WTC11 (cell line): ENCODE data around the gene ZBTB11. TPM values are rescaled to one million over a fixed set of nuclear protein-coding genes. Genes with fewer than 3 reads are reported as not detected.
"Not testable (repeated sequence)": the region's sequence is repeated elsewhere in the genome, so short reads cannot be mapped to it uniquely, and the experiment has no call there.

Source experiments
- ATAC-seq: fragments of 200-7000 bp; cut with Tn5 transposase; 2 replicates; pipeline ENCODE4 v1.10.0; 2021; ENCODE audit warnings: mild to moderate bottlenecking, moderate library complexity
- CTCF ChIA-PET: fragments of 300-600 bp; sonication (Branson Sonifier 250); formaldehyde crosslinking; loops from one replicate; lab custom pipeline; 2021; ENCODE audit warnings: antibody characterized with exemption; lab: Charles Lee
- POLR2A ChIA-PET: fragments of 350-600 bp; sonication (Branson Sonifier 250); formaldehyde crosslinking; loops from one replicate; lab custom pipeline; 2021; ENCODE audit warnings: antibody characterized with exemption; lab: Charles Lee
- DNase-seq: peaks from one replicate; pipeline ENCODE4 v3.0.0; 2021; ENCODE audit warnings: low spot score
- H3K27ac Mint-ChIP-seq: 2 replicates; pipeline ENCODE4 v1.8.0; 2021; ENCODE audit warnings: mixed read lengths
- H3K27me3 Mint-ChIP-seq: 2 replicates; pipeline ENCODE4 v1.8.0; 2021; ENCODE audit warnings: low read depth, mild to moderate bottlenecking, moderate library complexity, mixed read lengths
- H3K36me3 Mint-ChIP-seq: 2 replicates; pipeline ENCODE4 v1.8.0; 2021; ENCODE audit warnings: mixed read lengths
- H3K4me1 Mint-ChIP-seq: 2 replicates; pipeline ENCODE4 v1.8.0; 2022; ENCODE audit warnings: mixed read lengths
- H3K4me3 Mint-ChIP-seq: 2 replicates; pipeline ENCODE4 v1.8.0; 2021; ENCODE audit warnings: mild to moderate bottlenecking, moderate library complexity, mixed read lengths
- H3K9me3 Mint-ChIP-seq: 2 replicates; pipeline ENCODE4 v1.8.0; 2021; ENCODE audit warnings: mixed read lengths
- CBFB ChIP-seq: sonication (generic); formaldehyde crosslinking; IDR thresholded peaks from 2 replicates; pipeline ENCODE4 v1.8.1; 2022; ENCODE audit warnings: mild to moderate bottlenecking, low read depth, missing genetic modification reagents
- CDX4 ChIP-seq: fragments of 250-450 bp; sonication (Bioruptor Pico); IDR thresholded peaks from 2 replicates; pipeline ENCODE4 v1.9.0; 2021; ENCODE audit warnings: moderate library complexity, mild to moderate bottlenecking, inconsistent platforms, borderline replicate concordance
- E2F4 ChIP-seq: sonication (generic); formaldehyde crosslinking; IDR thresholded peaks from 2 replicates; pipeline ENCODE4 v1.8.1; 2022; ENCODE audit warnings: low read depth, mild to moderate bottlenecking, moderate library complexity, missing genetic modification reagents, borderline replicate concordance
- FOXJ3 ChIP-seq: sonication (generic); formaldehyde crosslinking; IDR thresholded peaks from 2 replicates; pipeline ENCODE4 v1.9.0; 2021; ENCODE audit warnings: missing genetic modification reagents, mild to moderate bottlenecking, borderline replicate concordance
- HMGA2 ChIP-seq: fragments of 250-450 bp; sonication (Bioruptor Pico); IDR thresholded peaks from 2 replicates; pipeline ENCODE4 v1.4.0; 2021; ENCODE audit warnings: mild to moderate bottlenecking, moderate library complexity
- JAZF1 ChIP-seq: fragments of 250-450 bp; sonication (Bioruptor Pico); IDR thresholded peaks from 2 replicates; pipeline ENCODE4 v1.9.0; 2021; ENCODE audit warnings: moderate library complexity, mild to moderate bottlenecking, inconsistent platforms
- RELA ChIP-seq: sonication (generic); formaldehyde crosslinking; IDR thresholded peaks from 2 replicates; pipeline ENCODE4 v1.8.1; 2022; ENCODE audit warnings: missing genetic modification reagents, mild to moderate bottlenecking, borderline replicate concordance
- TCF7 ChIP-seq: sonication (generic); formaldehyde crosslinking; IDR thresholded peaks from 2 replicates; pipeline ENCODE4 v1.8.0; 2022; ENCODE audit warnings: mild to moderate bottlenecking, low read depth, missing genetic modification reagents, moderate library complexity
- ZNF671 ChIP-seq: fragments of 250-450 bp; sonication (Bioruptor Pico); IDR thresholded peaks from 2 replicates; pipeline ENCODE4 v1.8.0; 2021; ENCODE audit warnings: mild to moderate bottlenecking
- total RNA-seq: library from RNA; stranded (reverse); gene quantifications from 3 replicates; pipeline ENCODE4 v1.2.3, GENCODE V29; 2021
- TF ChIP-seq, protein P1 (sequence below): fragments of 200-600 bp; IDR thresholded peaks from 2 replicates; pipeline ENCODE4 v1.8.0; 2022; ENCODE audit warnings: antibody characterized with exemption

The ZBTB11 gene
- total RNA-seq, 1 experiment from 2014 or later = 13.5 TPM

DNA sequence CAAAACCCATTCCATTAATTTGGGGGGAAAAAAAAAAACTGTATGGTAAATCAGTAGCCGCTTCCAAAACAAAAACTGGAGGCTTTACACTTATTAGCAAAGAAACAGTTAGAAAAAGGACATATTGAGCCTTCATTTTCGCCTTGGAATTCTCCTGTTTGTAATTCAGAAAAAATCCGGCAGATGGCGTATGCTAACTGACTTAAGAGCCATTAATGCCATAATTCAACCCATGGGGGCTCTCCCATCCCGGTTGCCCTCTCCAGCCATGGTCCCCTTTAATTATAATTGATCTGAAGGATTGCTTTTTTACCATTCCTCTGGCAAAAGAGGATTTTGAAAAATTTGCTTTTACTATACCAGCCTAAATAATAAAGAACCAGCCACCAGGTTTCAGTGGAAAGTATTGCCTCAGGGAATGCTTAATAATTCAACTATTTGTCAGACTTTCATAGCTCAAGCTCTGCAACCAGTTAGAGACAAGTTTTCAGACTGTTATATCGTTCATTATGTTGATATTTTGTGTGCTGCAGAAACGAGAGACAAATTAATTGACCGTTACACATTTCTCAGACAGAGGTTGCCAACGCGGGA, 18.9 kb upstream of the ZBTB11 start:
- H3K36me3 Mint-ChIP-seq = no peaks in the 10 kb centered on the region
- no peaks in the 10 kb centered on the region for H3K27me3 Mint-ChIP-seq
- ATAC-seq (no peak; the same call in 1 of the 2 replicates), DNase-seq (no peak)
- no peaks in the 10 kb centered on the region for H3K9me3 Mint-ChIP-seq
- CTCF ChIA-PET = interaction anchor here (0.7 to 0.8 kb wide), 2 partner anchors 10 to 529 kb away, joined by 3 read pairs; no protein-coding TSS in a partner anchor
- POLR2A ChIA-PET = no interaction called here
- H3K27ac Mint-ChIP-seq = no peak overlapping the region
- H3K4me3 Mint-ChIP-seq = no peak overlapping the region
- TF ChIP-seq E2F4 (no peak), TCF7 (no peak), RELA (CRISPR knock-in tag) (no peak)
- TF ChIP-seq, protein P1, sequence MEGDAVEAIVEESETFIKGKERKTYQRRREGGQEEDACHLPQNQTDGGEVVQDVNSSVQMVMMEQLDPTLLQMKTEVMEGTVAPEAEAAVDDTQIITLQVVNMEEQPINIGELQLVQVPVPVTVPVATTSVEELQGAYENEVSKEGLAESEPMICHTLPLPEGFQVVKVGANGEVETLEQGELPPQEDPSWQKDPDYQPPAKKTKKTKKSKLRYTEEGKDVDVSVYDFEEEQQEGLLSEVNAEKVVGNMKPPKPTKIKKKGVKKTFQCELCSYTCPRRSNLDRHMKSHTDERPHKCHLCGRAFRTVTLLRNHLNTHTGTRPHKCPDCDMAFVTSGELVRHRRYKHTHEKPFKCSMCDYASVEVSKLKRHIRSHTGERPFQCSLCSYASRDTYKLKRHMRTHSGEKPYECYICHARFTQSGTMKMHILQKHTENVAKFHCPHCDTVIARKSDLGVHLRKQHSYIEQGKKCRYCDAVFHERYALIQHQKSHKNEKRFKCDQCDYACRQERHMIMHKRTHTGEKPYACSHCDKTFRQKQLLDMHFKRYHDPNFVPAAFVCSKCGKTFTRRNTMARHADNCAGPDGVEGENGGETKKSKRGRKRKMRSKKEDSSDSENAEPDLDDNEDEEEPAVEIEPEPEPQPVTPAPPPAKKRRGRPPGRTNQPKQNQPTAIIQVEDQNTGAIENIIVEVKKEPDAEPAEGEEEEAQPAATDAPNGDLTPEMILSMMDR = peak; percentile 63
- peaks cover 26% of the 10 kb centered on the region for H3K4me1 Mint-ChIP-seq

DNA sequence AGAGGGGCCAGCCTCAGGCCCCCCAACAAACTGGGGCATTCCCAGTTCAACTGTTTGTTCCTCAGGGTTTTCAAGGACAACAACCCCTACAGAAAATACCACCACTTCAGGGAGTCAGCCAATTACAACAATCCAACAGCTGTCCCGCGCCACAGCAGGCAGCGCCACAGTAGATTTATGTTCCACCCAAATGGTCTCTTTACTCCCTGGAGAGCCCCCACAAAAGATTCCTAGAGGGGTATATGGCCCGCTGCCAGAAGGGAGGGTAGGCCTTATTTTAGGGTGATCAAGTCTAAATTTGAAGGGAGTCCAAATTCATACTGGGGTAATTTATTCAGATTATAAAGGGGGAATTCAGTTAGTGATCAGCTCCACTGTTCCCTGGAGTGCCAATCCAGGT, 17.9 kb upstream of the ZBTB11 start:
- H3K27ac Mint-ChIP-seq, CTCF ChIA-PET, H3K36me3 Mint-ChIP-seq, DNase-seq, ATAC-seq, H3K9me3 Mint-ChIP-seq, POLR2A ChIA-PET, H3K4me3 Mint-ChIP-seq, H3K27me3 Mint-ChIP-seq: not testable (repeated sequence)
- peaks cover 23% of the 10 kb centered on the region for H3K4me1 Mint-ChIP-seq

GRCh38 chr3:101693540-101693939, 16.6 kb upstream of the ZBTB11 start:
- TF ChIP-seq, protein P1 = peak; percentile 55
- POLR2A ChIA-PET, H3K27me3 Mint-ChIP-seq, H3K27ac Mint-ChIP-seq, H3K36me3 Mint-ChIP-seq, H3K9me3 Mint-ChIP-seq, H3K4me3 Mint-ChIP-seq: not testable (repeated sequence)
- CTCF ChIA-PET = interaction anchor here (1.0 kb wide), 1 partner anchor 16 kb away, joined by 4 read pairs; the partner anchor contains the start of gene ZBTB11
- peaks cover 23% of the 10 kb centered on the region for H3K4me1 Mint-ChIP-seq
- ATAC-seq = peak; percentile 98
- DNase-seq = peak; percentile 75

DNA sequence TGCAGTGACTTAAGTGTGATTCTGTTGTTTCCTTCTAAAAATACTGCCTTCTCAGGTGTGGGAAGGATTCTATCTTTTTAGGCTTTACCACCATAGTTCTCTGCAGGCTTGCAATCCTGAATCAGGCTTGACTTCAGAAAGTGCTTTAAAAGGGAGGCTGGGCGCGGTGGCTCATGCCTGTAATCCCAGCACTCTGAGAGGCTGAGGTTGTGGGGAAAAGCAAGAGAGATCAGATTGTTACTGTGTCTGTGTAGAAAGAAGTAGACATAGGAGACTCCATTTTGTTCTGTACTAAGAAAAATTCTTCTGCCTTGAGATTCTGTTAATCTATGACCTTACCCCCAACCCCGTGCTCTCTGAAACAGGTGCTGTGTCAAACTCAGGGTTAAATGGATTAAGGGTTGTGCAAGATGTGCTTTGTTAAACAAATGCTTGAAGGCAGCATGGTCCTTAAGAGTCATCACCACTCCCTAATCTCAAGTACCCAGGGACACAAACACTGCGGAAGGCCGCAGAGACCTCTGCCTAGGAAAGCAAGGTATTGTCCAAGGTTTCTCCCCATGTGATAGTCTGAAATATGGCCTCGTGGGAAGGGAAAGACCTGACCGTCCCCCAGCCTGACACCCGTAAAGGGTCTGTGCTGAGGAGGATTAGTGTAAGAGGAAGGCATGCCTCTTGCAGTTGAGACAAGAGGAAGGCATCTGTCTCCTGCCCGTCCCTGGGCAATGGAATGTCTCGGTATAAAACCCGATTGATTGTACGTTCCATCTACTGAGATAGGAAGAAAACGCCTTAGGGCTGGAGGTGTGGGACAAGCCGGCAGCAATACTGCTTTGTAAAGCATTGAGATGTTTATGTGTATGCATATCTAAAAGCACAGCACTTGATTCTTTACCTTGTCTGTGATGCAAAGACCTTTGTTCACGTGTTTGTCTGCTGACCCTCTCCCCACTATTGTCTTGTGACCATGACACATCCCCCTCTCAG, 15.0 kb upstream of the ZBTB11 start:
- POLR2A ChIA-PET, H3K36me3 Mint-ChIP-seq, H3K27me3 Mint-ChIP-seq, DNase-seq, CTCF ChIA-PET, ATAC-seq, H3K9me3 Mint-ChIP-seq: not testable (repeated sequence)
- peak overlapping the region; percentile 81 for H3K27ac Mint-ChIP-seq
- H3K4me3 Mint-ChIP-seq = peak overlapping the region; percentile 42
- peaks cover 30% of the 10 kb centered on the region for H3K4me1 Mint-ChIP-seq

DNA sequence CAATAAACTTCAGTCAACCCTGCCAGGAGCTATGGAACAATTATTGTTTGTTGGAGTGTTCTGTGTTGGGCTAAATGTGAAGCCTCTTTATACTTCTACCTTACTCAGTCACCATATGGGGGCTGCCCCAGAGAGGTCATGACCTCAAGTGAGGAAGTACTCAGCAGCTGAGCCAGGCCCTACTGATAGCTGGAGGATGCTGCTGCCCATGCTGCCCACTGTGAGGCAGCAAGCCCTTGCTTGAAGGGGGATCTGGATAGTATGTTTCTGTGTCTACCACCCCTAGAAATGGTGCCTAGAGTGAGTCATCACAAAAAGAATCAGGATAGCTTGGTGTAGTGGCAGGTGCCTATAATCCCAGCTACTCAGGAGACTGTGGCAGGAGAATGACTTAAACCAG, 14.0 kb upstream of the ZBTB11 start:
- Mint-ChIP-seq H3K4me1 (peaks cover 30% of the 10 kb centered on the region), H3K27ac (no peak overlapping the region)
- no peak for DNase-seq

More for the DNA sequence above, 14.0 kb upstream of the ZBTB11 start:
- no peaks in the 10 kb centered on the region for H3K9me3 Mint-ChIP-seq
- no peak overlapping the region for H3K4me3 Mint-ChIP-seq
- H3K27me3 Mint-ChIP-seq = no peaks in the 10 kb centered on the region; the same call in 1 of the 2 replicates
- ChIA-PET POLR2A (interaction anchor here (0.8 kb wide), 1 partner anchor 117 kb away, joined by 4 read pairs; no protein-coding TSS in a partner anchor), CTCF (interaction anchor here (1.0 kb wide), 1 partner anchor 17 kb away, joined by 3 read pairs; no protein-coding TSS in a partner anchor)
- peaks cover 6% of the 10 kb centered on the region for H3K36me3 Mint-ChIP-seq
- ATAC-seq = peak; percentile 22
- no peak for TF ChIP-seq CBFB (CRISPR knock-in tag)
- no peak for TF ChIP-seq JAZF1 (CRISPR knock-in tag)
- TF ChIP-seq FOXJ3 (CRISPR knock-in tag) = no peak
- no peak for TF ChIP-seq CDX4
- no peak for TF ChIP-seq ZNF671 (CRISPR knock-in tag)
- TF ChIP-seq HMGA2 (CRISPR knock-in tag) = no peak
